ENCODE measurements around the gene RNF152. TPM values are rescaled to one million over a fixed set of nuclear protein-coding genes. Genes with fewer than 3 reads are reported as not detected.

RNF152 gene
- total RNA-seq, 2 donors from 2014 or later: 29.8 to 50.1 TPM

- no peaks in the 10 kb centered on the region for H3K9me3 ChIP-seq
- no peak overlapping the region for H3K4me3 ChIP-seq
- TF ChIP-seq CTCF (IDR thresholded peaks at IDR 0.05): no peak
- H3K4me1 ChIP-seq: no peaks in the 10 kb centered on the region
- H3K9ac ChIP-seq (ENCODE audit: low read depth in 2 of 2, low read length in 2 of 2): no peak overlapping the region
- no peak for DNase-seq
- H3K27me3 ChIP-seq: no peaks in the 10 kb centered on the region
- intact Hi-C loops (cut with DNase I): no loop called here
- H3K36me3 ChIP-seq: no peaks in the 10 kb centered on the region
- H3K27ac ChIP-seq: no peak overlapping the region
Measured at GRCh38 chr18:61761875-61762274, 130.9 kb downstream of the RNF152 start.
